H1 (cell line): ENCODE data around the gene HTR4. TPM values are rescaled to one million over a fixed set of nuclear protein-coding genes. Genes with fewer than 3 reads are reported as not detected.

Source experiments
- CTCF ChIA-PET: fragments of 300-600 bp; sonication (Branson Sonifier 250); formaldehyde crosslinking; loops from one replicate; lab custom pipeline; 2021; ENCODE audit not compliant: partially characterized antibody; lab: Charles Lee
- POLR2A ChIA-PET: fragments of 300-600 bp; sonication (Branson Sonifier 250); formaldehyde crosslinking; loops from one replicate; lab custom pipeline; 2021; ENCODE audit warnings: inconsistent platforms; ENCODE audit not compliant: partially characterized antibody; lab: Charles Lee
- DNase-seq, 2 experiments: peaks; one replicate each; pipeline versions ENCODE4 v3.0.0 to v3.0.0-alpha.2; 2010 to 2022; ENCODE audit warnings: low spot score in 2 of 2, low read depth in 1 of 2, mixed read lengths in 1 of 2
- FAIRE-seq: peaks from 2 replicates; lab custom pipeline; 2011; peaks lifted over from hg19 to GRCh38; lab: Jason Lieb, UNC
- H2AFZ ChIP-seq: 2 replicates; pipeline ENCODE4 v1.8.1; 2012; ENCODE audit warnings: low read length, inconsistent platforms
- H2AK5ac ChIP-seq: 2 replicates; pipeline ENCODE4 v1.6.1; 2013; ENCODE audit warnings: low read depth, low read length
- H2BK120ac ChIP-seq: replicated peaks from 2 replicates; pipeline ENCODE3; 2013; ENCODE audit warnings: low read depth, low read length, inconsistent platforms
- H2BK12ac ChIP-seq: 2 replicates; pipeline ENCODE4 v1.6.1; 2013; ENCODE audit warnings: low read depth, low read length
- H2BK15ac ChIP-seq: 2 replicates; pipeline ENCODE4 v1.6.1; 2013; ENCODE audit warnings: low read length
- H2BK20ac ChIP-seq: 2 replicates; pipeline ENCODE4 v1.6.1; 2013; ENCODE audit warnings: low read length
- H2BK5ac ChIP-seq: 2 replicates; pipeline ENCODE4 v1.6.1; 2013; ENCODE audit warnings: low read depth, low read length
- H3K14ac ChIP-seq: 2 replicates; pipeline ENCODE4 v1.6.1; 2013; ENCODE audit warnings: inconsistent platforms; ENCODE audit not compliant: insufficient read length
- H3K18ac ChIP-seq: 2 replicates; pipeline ENCODE4 v1.6.1; 2013; ENCODE audit warnings: low read length; ENCODE audit errors: extremely low read depth
- H3K23ac ChIP-seq: 2 replicates; pipeline ENCODE4 v1.6.1; 2013; ENCODE audit warnings: inconsistent platforms; ENCODE audit not compliant: insufficient read length
- H3K23me2 ChIP-seq: 2 replicates; pipeline ENCODE4 v1.6.1; 2013; ENCODE audit warnings: low read depth, low read length
- H3K27ac ChIP-seq: 2 replicates; pipeline ENCODE4 v1.6.1; 2011; ENCODE audit warnings: low read depth, low read length, inconsistent platforms
- H3K27me3 ChIP-seq, 4 experiments: replicated peaks in 1 of 4; 1 replicate in 1 of 4; 2 replicates in 3 of 4; pipeline versions ENCODE4 v1.6.1 to v1.8.1; 2011 to 2013; ENCODE audit warnings: low read length in 3 of 4, mild to moderate bottlenecking in 3 of 4, inconsistent platforms in 2 of 4, mixed read lengths in 2 of 4, moderate library complexity in 1 of 4; ENCODE audit not compliant: control insufficient read depth in 3 of 4, insufficient read depth in 3 of 4; ENCODE audit errors: extremely low read depth in 1 of 4
- H3K36me3 ChIP-seq, 4 experiments: 2 replicates each; pipeline versions ENCODE4 v1.6.1 to v1.8.1; 2011 to 2013; ENCODE audit warnings: mild to moderate bottlenecking in 4 of 4, low read length in 3 of 4, moderate library complexity in 2 of 4, control low read depth in 1 of 4, inconsistent platforms in 1 of 4; ENCODE audit not compliant: insufficient read depth in 4 of 4, control insufficient read depth in 2 of 4
- H3K4ac ChIP-seq: replicated peaks from 2 replicates; pipeline ENCODE3; 2013; ENCODE audit warnings: low read length, low read depth, mixed read lengths, inconsistent platforms; ENCODE audit not compliant: insufficient read length
- H3K4me1 ChIP-seq, 4 experiments: replicated peaks in 1 of 4; 1 replicate in 1 of 4; 2 replicates in 3 of 4; pipeline versions ENCODE4 v1.6.1 to v1.8.1; 2011 to 2013; ENCODE audit warnings: low read length in 3 of 4, inconsistent platforms in 2 of 4, mixed read lengths in 1 of 4; ENCODE audit not compliant: insufficient read depth in 4 of 4, control insufficient read depth in 3 of 4
- H3K4me2 ChIP-seq, 2 experiments: 2 replicates each; pipeline versions ENCODE4 v1.6.1 to v1.8.1; 2011 to 2013; ENCODE audit warnings: low read depth in 2 of 2, low read length in 2 of 2, control low read depth in 1 of 2, inconsistent platforms in 1 of 2, mild to moderate bottlenecking in 1 of 2; ENCODE audit not compliant: insufficient read depth in 1 of 2
- H3K4me3 ChIP-seq, 4 experiments: fragments of 200-600, 300-600 bp in 1 of 4; sonication (generic), shearing (Covaris generic), sonication (Bioruptor Twin) in 1 of 4; 2 replicates each; pipeline versions ENCODE4 v1.5.1 to v1.8.1; 2011 to 2016; ENCODE audit warnings: low read length in 4 of 4, low read depth in 3 of 4, control low read depth in 2 of 4, inconsistent platforms in 2 of 4, mild to moderate bottlenecking in 2 of 4, mixed read lengths in 1 of 4, moderate library complexity in 1 of 4; ENCODE audit not compliant: insufficient read depth in 2 of 4; ENCODE audit errors: extremely low read depth in 1 of 4
- H3K56ac ChIP-seq: replicated peaks from 2 replicates; pipeline ENCODE3; 2013; ENCODE audit warnings: low read depth, mild to moderate bottlenecking, mixed read lengths, low read length, inconsistent platforms; ENCODE audit not compliant: insufficient read length
- H3K79me1 ChIP-seq: 2 replicates; pipeline ENCODE4 v1.6.1; 2013; ENCODE audit warnings: low read depth, low read length, control low read depth
- H3K79me2 ChIP-seq, 2 experiments: 2 replicates each; pipeline versions ENCODE4 v1.6.1 to v1.8.1; 2012 to 2013; ENCODE audit warnings: low read length in 2 of 2, mild to moderate bottlenecking in 2 of 2, inconsistent platforms in 1 of 2; ENCODE audit not compliant: insufficient read depth in 2 of 2, control insufficient read depth in 1 of 2
- H3K9ac ChIP-seq, 4 experiments: replicated peaks in 1 of 4; 1 replicate in 1 of 4; 2 replicates in 3 of 4; pipeline versions ENCODE4 v1.6.1 to v1.8.1; 2011 to 2013; ENCODE audit warnings: low read depth in 3 of 4, low read length in 3 of 4, control low read depth in 2 of 4, mild to moderate bottlenecking in 2 of 4, moderate library complexity in 2 of 4, inconsistent platforms in 1 of 4; ENCODE audit errors: extremely low read depth in 1 of 4
- H3K9me3 ChIP-seq, 2 experiments: 2 replicates each; pipeline versions ENCODE4 v1.6.1 to v1.8.1; 2012 to 2013; ENCODE audit warnings: mild to moderate bottlenecking in 2 of 2, moderate library complexity in 2 of 2, control low read depth in 1 of 2, inconsistent platforms in 1 of 2, low read depth in 1 of 2, low read length in 1 of 2, mixed read lengths in 1 of 2; ENCODE audit not compliant: insufficient read depth in 2 of 2
- H4K20me1 ChIP-seq, 2 experiments: replicated peaks in 1 of 2; 2 replicates each; pipeline versions ENCODE3 to v1.8.1; 2011 to 2013; ENCODE audit warnings: inconsistent platforms in 2 of 2, low read length in 2 of 2, mild to moderate bottlenecking in 1 of 2; ENCODE audit not compliant: insufficient read depth in 2 of 2, control insufficient read depth in 1 of 2
- H4K5ac ChIP-seq: 2 replicates; pipeline ENCODE4 v1.6.1; 2013; ENCODE audit warnings: low read length, low read depth, mixed read lengths, inconsistent platforms; ENCODE audit not compliant: insufficient read length
- H4K8ac ChIP-seq: 2 replicates; pipeline ENCODE4 v1.8.0; 2013; ENCODE audit warnings: mild to moderate bottlenecking, moderate library complexity, low read length, inconsistent platforms; ENCODE audit not compliant: insufficient read depth; ENCODE audit errors: extremely low read depth
- H4K91ac ChIP-seq: replicated peaks from 2 replicates; pipeline ENCODE3; 2013; ENCODE audit warnings: low read length, mixed read lengths, inconsistent platforms; ENCODE audit not compliant: insufficient read length
- KDM1A ChIP-seq: fragments of 200-600, 300-600 bp; sonication (generic); IDR thresholded peaks from 2 replicates; pipeline ENCODE4 v1.7.1; 2016; ENCODE audit warnings: mild to moderate bottlenecking, low read length, borderline replicate concordance
- MAFK ChIP-seq: IDR thresholded peaks from 2 replicates; pipeline ENCODE4 v1.6.1; 2012; ENCODE audit warnings: low read depth, mild to moderate bottlenecking, improper control_type of control experiment, low read length
- WGBS, 2 experiments: shearing (Covaris generic) in 1 of 2; methylation state at CpG; one replicate each; pipeline versions ENCODE4 v1.1.6 to v1.1.7; 2013 to 2015; ENCODE audit warnings: low lambda C conversion rate in 2 of 2, mixed read lengths in 2 of 2, inconsistent platforms in 1 of 2, low coverage in 1 of 2, missing lambda C conversion rate in 1 of 2; ENCODE audit not compliant: insufficient replicate concordance in 2 of 2, insufficient coverage in 1 of 2, insufficient read length in 1 of 2; ENCODE audit errors: extremely low coverage in 1 of 2, missing lambda C conversion rate in 1 of 2; 5-methylcytosine and 5-hydroxymethylcytosine counted together
- polyA plus RNA-seq, 7 experiments: library from polyadenylated mRNA; depleted of rRNA in 3 of 7; stranded (reverse) in 5 of 7; unstranded in 2 of 7; fragments of >200 nt in 5 of 7; fragments of 200-250 nt in 2 of 7; gene quantifications; 1 replicate in 5 of 7; 2 replicates in 1 of 7; 4 replicates in 1 of 7; pipeline versions ENCODE4 v1.2.1 to v1.2.3, GENCODE V29; 2011 to 2013; ENCODE audit warnings: missing spikeins in 2 of 7, mixed read lengths in 2 of 7
- total RNA-seq: library from RNA; stranded (reverse); fragmentation: NEBNext Ultra II Directional; extraction: Animal tissue kit (Norgen Biotek cat#: 25700); gene quantifications from 2 replicates; pipeline ENCODE4 v1.2.1, GENCODE V29; 2021

Gene HTR4
- total and polyA plus RNA-seq, 2 of the 8 experiments (the other 6 are each of a cell fraction or from before 2014, with no cell fraction given): not detected

- H3K56ac ChIP-seq: no peak overlapping the region
- H3K23me2 ChIP-seq: no peaks in the 10 kb centered on the region
- no peaks in the 10 kb centered on the region for H3K79me1 ChIP-seq
- H3K27me3 ChIP-seq: no peaks in the 10 kb centered on the region; a peak in 1 of 7 replicates
- H2BK5ac ChIP-seq: no peak overlapping the region
- TF ChIP-seq KDM1A: no peak
- no peak for TF ChIP-seq MAFK
- no peak overlapping the region for H2BK120ac ChIP-seq
- no peaks in the 10 kb centered on the region for H3K36me3 ChIP-seq
- H3K4me1 ChIP-seq: no peaks in the 10 kb centered on the region
- no peak overlapping the region for H4K5ac ChIP-seq
- no peak overlapping the region for H4K91ac ChIP-seq
- no peak overlapping the region for H4K8ac ChIP-seq
- FAIRE-seq (no peak), DNase-seq (no peak)
- no peak overlapping the region for H2BK12ac ChIP-seq
- CTCF ChIA-PET: interaction anchor here (3.0 to 3.1 kb wide), 2 partner anchors 10 to 239 kb away, joined by 11 to 21 read pairs; no protein-coding TSS in a partner anchor
- H2BK20ac ChIP-seq: no peak overlapping the region
- no peak overlapping the region for H2AFZ ChIP-seq
- no peaks in the 10 kb centered on the region for H3K9me3 ChIP-seq
- POLR2A ChIA-PET: no interaction called here
- no peak overlapping the region for H3K18ac ChIP-seq
- no peak overlapping the region for H3K4me2 ChIP-seq
- 100% methylated on average over 1 of the region's 1 CpG; no CpG with 5 or more reads in 1 of the 2 experiments for WGBS, 2 experiments
- H3K4me3 ChIP-seq: no peak overlapping the region
- H3K9ac ChIP-seq: no peak overlapping the region
- no peak overlapping the region for H3K23ac ChIP-seq
- H2BK15ac ChIP-seq: no peak overlapping the region
- no peak overlapping the region for H3K4ac ChIP-seq
- H2AK5ac ChIP-seq: no peak overlapping the region
- no peaks in the 10 kb centered on the region for H3K79me2 ChIP-seq
- no peak overlapping the region for H3K14ac ChIP-seq
- no peak overlapping the region for H3K27ac ChIP-seq
- H4K20me1 ChIP-seq: no peaks in the 10 kb centered on the region
Measured at GRCh38 chr5:148492351-148492750, 162.0 kb downstream of the HTR4 start.
